CD14-positive monocyte (primary cell): ENCODE measurements around the gene ANO2. TPM values are rescaled to one million over a fixed set of nuclear protein-coding genes. Genes with fewer than 3 reads are reported as not detected.

ENCODE experiments used
- DNase-seq, 3 donors: peaks; one replicate each; pipeline ENCODE4 v3.0.0-alpha.2; 2011 to 2022
- H2AFZ ChIP-seq: 2 replicates; pipeline ENCODE4 v1.6.0; 2012; ENCODE audit warnings: mild to moderate bottlenecking, low read depth, low read length, inconsistent platforms; ENCODE audit not compliant: insufficient read depth, poor library complexity, severe bottlenecking
- H3K27ac ChIP-seq, 2 donors: 1 replicate in 1 of 2; 2 replicates in 1 of 2; pipeline ENCODE4 v1.5.1; 2012 to 2013; ENCODE audit warnings: low read length in 2 of 2, control low read depth in 1 of 2, inconsistent platforms in 1 of 2, low read depth in 1 of 2, mild to moderate bottlenecking in 1 of 2
- H3K27me3 ChIP-seq, 2 donors: one replicate each; pipeline versions ENCODE4 v1.6.0 to v1.6.1; 2011 to 2013; ENCODE audit warnings: low read length in 2 of 2; ENCODE audit not compliant: control insufficient read depth in 2 of 2, insufficient read depth in 2 of 2
- H3K36me3 ChIP-seq, 2 donors: replicated peaks in 1 of 2; 1 replicate in 1 of 2; 2 replicates in 1 of 2; pipeline versions ENCODE4 v1.5.1 to v1.6.1; 2012 to 2013; ENCODE audit warnings: low read length in 2 of 2, control low read depth in 1 of 2, inconsistent platforms in 1 of 2, mild to moderate bottlenecking in 1 of 2; ENCODE audit not compliant: insufficient read depth in 2 of 2, control insufficient read depth in 1 of 2
- H3K4me1 ChIP-seq, 2 donors: 1 replicate in 1 of 2; 2 replicates in 1 of 2; pipeline versions ENCODE4 v1.5.1 to v1.6.1; 2012 to 2013; ENCODE audit warnings: low read length in 2 of 2, control low read depth in 1 of 2, inconsistent platforms in 1 of 2, mild to moderate bottlenecking in 1 of 2, moderate library complexity in 1 of 2; ENCODE audit not compliant: insufficient read depth in 2 of 2, control insufficient read depth in 1 of 2
- H3K4me2 ChIP-seq: replicated peaks from 2 replicates; pipeline ENCODE3; 2012; ENCODE audit warnings: low read length, moderate library complexity, mild to moderate bottlenecking; ENCODE audit not compliant: poor library complexity, severe bottlenecking; ENCODE audit errors: extremely low read depth
- H3K4me3 ChIP-seq, 3 experiments: fragments of 200-600 bp in 1 of 3; sonication (generic) in 1 of 3; replicated peaks in 1 of 3; 1 replicate in 2 of 3; 2 replicates in 1 of 3; pipeline ENCODE4 v1.5.1; 2011 to 2013; ENCODE audit warnings: low read length in 3 of 3, mild to moderate bottlenecking in 3 of 3, control low read depth in 2 of 3, low read depth in 2 of 3, inconsistent platforms in 1 of 3, moderate library complexity in 1 of 3
- H3K79me2 ChIP-seq: 2 replicates; pipeline ENCODE4 v1.6.0; 2012; ENCODE audit warnings: mild to moderate bottlenecking, control low read depth, inconsistent platforms, low read length, moderate library complexity; ENCODE audit not compliant: insufficient read depth
- H3K9ac ChIP-seq: 2 replicates; pipeline ENCODE4 v1.6.0; 2017; ENCODE audit warnings: low read length, mild to moderate bottlenecking; ENCODE audit not compliant: insufficient read depth, poor library complexity, severe bottlenecking
- H3K9me3 ChIP-seq, 2 donors: replicated peaks in 1 of 2; 1 replicate in 1 of 2; 2 replicates in 1 of 2; pipeline versions ENCODE4 v1.5.1 to v1.6.1; 2012 to 2013; ENCODE audit warnings: low read length in 2 of 2, control low read depth in 1 of 2; ENCODE audit not compliant: control insufficient read depth in 1 of 2, insufficient read depth in 1 of 2
- H4K20me1 ChIP-seq: 2 replicates; pipeline ENCODE4 v1.6.0; 2012; ENCODE audit warnings: mild to moderate bottlenecking, low read length, control low read depth, moderate library complexity; ENCODE audit not compliant: insufficient read depth
- H3K27ac Mint-ChIP-seq, 7 donors: one replicate each; pipeline ENCODE4 v1.8.0; 2020; ENCODE audit warnings: mild to moderate bottlenecking in 7 of 7, mixed read lengths in 7 of 7, moderate library complexity in 6 of 7, inconsistent platforms in 2 of 7
- H3K27me3 Mint-ChIP-seq, 3 donors: one replicate each; pipeline ENCODE4 v1.8.0; 2021 to 2022; ENCODE audit warnings: low read depth in 3 of 3, mild to moderate bottlenecking in 3 of 3, mixed read lengths in 3 of 3, moderate library complexity in 3 of 3, inconsistent platforms in 1 of 3
- H3K36me3 Mint-ChIP-seq, 2 donors: one replicate each; pipeline ENCODE4 v1.8.0; 2020; ENCODE audit warnings: mixed read lengths in 2 of 2, inconsistent platforms in 1 of 2, mild to moderate bottlenecking in 1 of 2
- H3K4me1 Mint-ChIP-seq: one replicate; pipeline ENCODE4 v1.8.0; 2020; ENCODE audit warnings: mild to moderate bottlenecking, mixed read lengths
- H3K4me3 Mint-ChIP-seq, 2 donors: one replicate each; pipeline ENCODE4 v1.8.0; 2020; ENCODE audit warnings: mild to moderate bottlenecking in 2 of 2, mixed read lengths in 2 of 2, moderate library complexity in 1 of 2
- H3K9me3 Mint-ChIP-seq, 7 donors: one replicate each; pipeline ENCODE4 v1.8.0; 2020 to 2022; ENCODE audit warnings: mixed read lengths in 7 of 7, mild to moderate bottlenecking in 6 of 7, moderate library complexity in 6 of 7, inconsistent platforms in 2 of 7
- CTCF ChIP-seq: fragments of 200-600 bp; IDR thresholded peaks from one replicate; pipeline ENCODE4 v1.8.0; 2022; ENCODE audit warnings: antibody characterized with exemption, mild to moderate bottlenecking
- WGBS: methylation state at CpG from one replicate; pipeline ENCODE4 v1.1.5; 2013; ENCODE audit warnings: missing lambda C conversion rate; ENCODE audit not compliant: insufficient coverage; 5-methylcytosine and 5-hydroxymethylcytosine counted together
- intact Hi-C, 2 donors: fragments of 100-400 bp; cut with micrococcal nuclease; formaldehyde crosslinking; loops; one replicate each; pipeline versions ENCODE4 v1.15.0 to v1.15.1; 2023
- polyA plus RNA-seq, 3 donors: library from polyadenylated mRNA; depleted of rRNA in 1 of 3; unstranded in 2 of 3; stranded (reverse) in 1 of 3; fragments of 300-500 nt in 2 of 3; fragments of >200 nt in 1 of 3; fragmentation: Illumina TruSeq in 2 of 3; gene quantifications; 1 replicate in 2 of 3; 2 replicates in 1 of 3; pipeline ENCODE4 v1.2.3, GENCODE V29; 2012 to 2021

Gene ANO2
- polyA plus RNA-seq, 3 donors, result not detected

DNA sequence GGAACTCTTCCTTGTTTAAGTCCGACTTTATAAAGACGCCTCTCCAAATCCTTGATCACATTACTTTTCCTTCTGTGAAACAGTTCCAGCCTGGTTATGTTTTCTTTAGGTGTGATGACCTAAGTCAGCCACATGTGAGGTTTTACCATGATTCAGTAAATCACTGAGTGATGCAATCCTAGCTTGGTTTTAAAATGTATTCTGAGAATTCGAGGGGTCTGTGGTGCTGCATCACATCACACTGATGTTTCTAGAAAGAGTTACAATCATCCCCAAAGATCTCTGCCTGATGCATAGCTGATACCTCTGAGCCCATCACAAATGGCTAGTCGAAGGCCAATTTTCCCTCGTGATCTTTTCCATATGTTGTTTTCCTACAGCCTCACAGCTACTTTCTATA is 152.7 kb downstream of the ANO2 start:
- no peaks in the 10 kb centered on the region for H4K20me1 ChIP-seq
- intact Hi-C loops, result no loop called here
- no peak overlapping the region for H3K27ac ChIP-seq
- no peaks in the 10 kb centered on the region for H3K36me3 Mint-ChIP-seq
- no peaks in the 10 kb centered on the region for H3K4me1 ChIP-seq
- no peaks in the 10 kb centered on the region for H3K79me2 ChIP-seq
- no peak overlapping the region for H3K4me2 ChIP-seq
- no peak for TF ChIP-seq CTCF
- H3K4me3 ChIP-seq, result no peak overlapping the region
- H3K4me1 Mint-ChIP-seq, result peaks cover 4% of the 10 kb centered on the region
- peaks cover 0 to 5% (median 0%) of the 10 kb centered on the region in 7 donors for H3K9me3 Mint-ChIP-seq
- peaks cover 6 to 8% (median 7%) of the 10 kb centered on the region in 3 donors for H3K27me3 Mint-ChIP-seq
- no peak overlapping the region for H3K9ac ChIP-seq
- no peaks in the 10 kb centered on the region for H3K27me3 ChIP-seq
- no peak overlapping the region for H3K27ac Mint-ChIP-seq
- H3K36me3 ChIP-seq, result no peaks in the 10 kb centered on the region
- no peak overlapping the region for H3K4me3 Mint-ChIP-seq
- no peak overlapping the region for H2AFZ ChIP-seq
- H3K9me3 ChIP-seq, result no peaks in the 10 kb centered on the region
- DNase-seq, result no peak
- WGBS, result 94% methylated on average over 2 of the region's 5 CpGs

GRCh38 chr12:5789469-5789968 is 155.5 kb downstream of the ANO2 start:
- Histone ChIP-seq H3K27ac (no peak overlapping the region), H3K4me2 (no peak overlapping the region), H3K9me3 (no peaks in the 10 kb centered on the region)

More at GRCh38 chr12:5789469-5789968, 155.5 kb downstream of the ANO2 start:
- H3K4me1 Mint-ChIP-seq, result no peaks in the 10 kb centered on the region
- Histone ChIP-seq H3K4me3 (no peak overlapping the region), H3K4me1 (no peaks in the 10 kb centered on the region), H3K79me2 (no peaks in the 10 kb centered on the region), H3K27me3 (no peaks in the 10 kb centered on the region), H2AFZ (no peak overlapping the region), H3K9ac (no peak overlapping the region), H3K36me3 (no peaks in the 10 kb centered on the region), H4K20me1 (no peaks in the 10 kb centered on the region)
- peaks cover 4 to 8% (median 6%) of the 10 kb centered on the region in 3 donors for H3K27me3 Mint-ChIP-seq
- H3K4me3 Mint-ChIP-seq, result no peak overlapping the region
- H3K36me3 Mint-ChIP-seq, result no peaks in the 10 kb centered on the region
- H3K27ac Mint-ChIP-seq, result no peak overlapping the region
- DNase-seq, result no peak
- peaks cover 0 to 5% (median 2%) of the 10 kb centered on the region in 7 donors for H3K9me3 Mint-ChIP-seq
- 97% methylated on average over 7 of the region's 7 CpGs for WGBS
- intact Hi-C loops, result no loop called here
- TF ChIP-seq CTCF, result no peak
